IPS DF 6.9 (cell line): ENCODE measurements around the gene NID2.

Source experiments
- DNase-seq: peaks from one replicate; pipeline ENCODE4 v3.0.0-alpha.2; 2013; ENCODE audit warnings: low read depth, low spot score
- H3K27ac ChIP-seq: one replicate; pipeline ENCODE4 v1.5.1; 2013; ENCODE audit warnings: low read length, control low read depth
- H3K27me3 ChIP-seq: 2 replicates; pipeline ENCODE4 v1.6.1; 2013; ENCODE audit warnings: mild to moderate bottlenecking, low read length; ENCODE audit not compliant: control insufficient read depth, insufficient read depth
- H3K36me3 ChIP-seq: 2 replicates; pipeline ENCODE4 v1.6.1; 2013; ENCODE audit warnings: low read length; ENCODE audit not compliant: control insufficient read depth, insufficient read depth
- H3K4me1 ChIP-seq: 2 replicates; pipeline ENCODE4 v1.6.1; 2013; ENCODE audit warnings: low read length; ENCODE audit not compliant: control insufficient read depth, insufficient read depth
- H3K4me3 ChIP-seq: 2 replicates; pipeline ENCODE4 v1.5.1; 2013; ENCODE audit warnings: mild to moderate bottlenecking, low read length
- H3K9me3 ChIP-seq: 2 replicates; pipeline ENCODE4 v1.6.1; 2013; ENCODE audit warnings: low read length, inconsistent platforms; ENCODE audit not compliant: control insufficient read depth, insufficient read depth
- WGBS: extraction: QIAGEN DNeasy Blood & Tissue Kit; methylation state at CpG from one replicate; pipeline ENCODE4 v1.1.7; 2013; ENCODE audit warnings: mixed read lengths, missing lambda C conversion rate; ENCODE audit not compliant: insufficient read length, insufficient coverage; 5-methylcytosine and 5-hydroxymethylcytosine counted together

Gene NID2

DNA sequence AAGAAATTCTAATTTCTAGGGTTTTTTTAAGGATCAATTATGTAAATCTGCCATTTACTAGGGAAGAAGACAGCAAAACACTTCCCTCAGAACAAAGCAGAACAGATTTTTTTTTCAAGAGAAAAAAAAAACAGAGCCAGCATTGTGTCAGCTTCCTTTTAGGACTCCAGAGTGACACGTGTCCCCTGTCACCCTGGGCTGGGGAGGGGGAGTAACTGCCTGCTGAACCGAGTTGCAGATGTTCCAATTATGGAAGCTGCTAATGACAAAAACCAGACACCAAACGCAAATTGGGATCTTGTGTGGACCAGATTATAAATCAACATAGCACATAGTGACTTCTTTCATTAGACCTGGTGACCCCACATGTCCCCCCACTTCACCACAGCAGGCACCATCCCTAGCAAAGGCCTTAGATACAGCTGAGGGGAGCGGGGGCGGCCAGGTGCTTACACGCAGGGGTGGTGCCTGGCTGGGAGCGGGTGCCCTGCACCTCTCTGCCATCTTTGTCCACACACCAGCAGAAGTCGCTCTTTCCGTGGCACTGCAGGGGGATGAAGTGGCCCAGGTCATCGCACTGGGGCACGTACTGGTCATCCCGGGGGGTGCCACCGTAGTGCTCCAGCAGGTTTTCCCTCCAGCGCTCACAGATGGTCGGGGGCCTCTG lies 54.1 kb downstream of the NID2 start:
- Histone ChIP-seq H3K4me3 (no peak overlapping the region), H3K9me3 (no peaks in the 10 kb centered on the region), H3K4me1 (peaks cover 3% of the 10 kb centered on the region; the same call in 1 of the 2 replicates), H3K36me3 (peaks cover 14% of the 10 kb centered on the region; the same call in 1 of the 2 replicates), H3K27me3 (no peaks in the 10 kb centered on the region), H3K27ac (no peak overlapping the region)
- WGBS: no CpG with 5 or more reads among the region's 15 CpGs
- DNase-seq: no peak

DNA sequence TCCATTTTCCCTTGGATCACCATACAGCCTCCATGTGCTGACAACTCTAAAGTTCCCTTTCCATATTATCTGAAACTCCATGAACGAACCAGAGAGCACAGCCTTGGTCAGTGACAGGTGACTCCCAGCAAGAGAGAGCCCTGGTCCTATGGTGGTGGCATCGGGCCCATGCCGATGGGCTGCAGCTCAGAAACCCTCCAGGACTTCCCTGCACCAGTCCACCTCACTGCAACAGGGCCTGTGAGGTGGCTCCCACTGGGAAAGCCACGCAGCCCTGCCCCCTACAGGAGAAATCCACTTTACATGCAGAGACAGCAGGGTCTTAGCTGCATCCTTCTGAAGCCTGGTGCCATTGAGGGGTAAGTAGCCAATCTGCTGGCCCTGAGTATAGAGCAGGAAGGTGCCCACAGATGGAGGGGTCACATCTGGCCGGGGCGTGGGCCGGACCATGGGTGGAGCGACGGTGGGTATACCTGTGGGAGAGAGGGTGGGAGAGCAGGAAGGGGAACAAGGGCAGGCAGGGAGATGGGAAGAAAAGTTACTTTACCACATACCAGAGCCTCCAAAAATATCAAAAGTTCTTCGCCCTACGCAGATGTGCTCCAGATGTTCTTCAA lies 54.8 kb downstream of the NID2 start:
- Histone ChIP-seq H3K4me3 (no peak overlapping the region), H3K4me1 (peaks cover 3% of the 10 kb centered on the region; the same call in 1 of the 2 replicates), H3K9me3 (no peaks in the 10 kb centered on the region), H3K27me3 (no peaks in the 10 kb centered on the region), H3K36me3 (peaks cover 15% of the 10 kb centered on the region; the same call in 1 of the 2 replicates), H3K27ac (no peak overlapping the region)
- WGBS: no CpG with 5 or more reads among the region's 11 CpGs
- no peak for DNase-seq

- Histone ChIP-seq H3K4me3 (no peak overlapping the region), H3K27me3 (no peaks in the 10 kb centered on the region), H3K9me3 (no peaks in the 10 kb centered on the region), H3K36me3 (peaks cover 23% of the 10 kb centered on the region; the same call in 1 of the 2 replicates), H3K27ac (no peak overlapping the region), H3K4me1 (peaks cover 3% of the 10 kb centered on the region; the same call in 1 of the 2 replicates)
- no CpG with 5 or more reads among the region's 4 CpGs for WGBS
- no peak for DNase-seq
Observed at GRCh38 chr14:52012635-52013034, 56.2 kb downstream of the NID2 start.

DNA sequence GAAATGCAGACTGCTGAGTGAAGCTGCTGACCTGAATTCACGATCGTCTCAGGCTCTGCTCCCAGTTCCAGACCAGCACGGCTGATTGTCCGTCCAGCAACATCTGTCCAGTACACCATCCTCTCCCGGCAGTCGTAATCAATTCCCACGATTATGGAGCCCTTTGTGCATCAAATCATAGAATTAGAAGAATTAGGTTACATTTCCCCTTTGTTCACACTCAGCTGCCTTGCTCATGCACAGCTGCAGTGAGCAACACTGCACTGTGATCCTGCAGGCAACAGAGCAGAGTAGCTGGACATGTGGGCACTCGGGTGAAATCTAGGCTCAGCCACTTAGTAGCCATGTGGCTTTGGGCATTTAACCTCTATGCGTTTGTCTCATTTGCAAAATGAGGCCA lies 57.3 kb downstream of the NID2 start:
- WGBS: no CpG with 5 or more reads among the region's 9 CpGs
- Histone ChIP-seq H3K27me3 (no peaks in the 10 kb centered on the region), H3K4me1 (peaks cover 3% of the 10 kb centered on the region; the same call in 1 of the 2 replicates), H3K27ac (no peak overlapping the region), H3K36me3 (peaks cover 23% of the 10 kb centered on the region; the same call in 1 of the 2 replicates), H3K9me3 (no peaks in the 10 kb centered on the region), H3K4me3 (no peak overlapping the region)
- no peak for DNase-seq

GRCh38 chr14:52010173-52010693 lies 58.6 kb downstream of the NID2 start:
- no peak overlapping the region for H3K27ac ChIP-seq
- no CpG with 5 or more reads among the region's 3 CpGs for WGBS
- H3K4me3 ChIP-seq: no peak overlapping the region
- no peaks in the 10 kb centered on the region for H3K9me3 ChIP-seq
- no peaks in the 10 kb centered on the region for H3K27me3 ChIP-seq
- peaks cover 29% of the 10 kb centered on the region; the same call in 1 of the 2 replicates for H3K36me3 ChIP-seq
- H3K4me1 ChIP-seq: peaks cover 3% of the 10 kb centered on the region; the same call in 1 of the 2 replicates
- no peak for DNase-seq

DNA sequence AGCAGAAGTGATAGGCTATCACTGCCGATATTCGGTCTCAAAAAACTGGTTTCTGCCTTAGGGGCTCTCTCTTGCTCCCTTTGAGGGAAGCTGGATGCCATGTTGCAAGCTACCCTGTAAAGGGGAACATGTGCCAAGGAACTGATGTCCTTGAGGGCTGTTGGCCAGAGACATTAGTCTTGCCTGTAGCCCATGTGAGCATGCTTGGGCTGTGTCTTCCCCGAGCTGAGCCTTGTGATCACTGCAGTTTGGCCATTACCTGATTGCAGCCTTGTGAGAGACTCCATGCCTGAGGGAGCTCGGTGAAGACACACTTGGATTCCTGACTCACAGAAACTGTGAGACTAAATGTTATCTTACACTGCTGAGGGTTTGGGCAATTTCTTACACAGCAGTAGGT lies 60.7 kb downstream of the NID2 start:
- no peaks in the 10 kb centered on the region for H3K27me3 ChIP-seq
- H3K36me3 ChIP-seq: peaks cover 34% of the 10 kb centered on the region; the same call in 1 of the 2 replicates
- no peak overlapping the region for H3K27ac ChIP-seq
- WGBS: no CpG with 5 or more reads among the region's 4 CpGs
- H3K4me1 ChIP-seq: peaks cover 1% of the 10 kb centered on the region; the same call in 1 of the 2 replicates
- DNase-seq: no peak
- H3K4me3 ChIP-seq: no peak overlapping the region
- no peaks in the 10 kb centered on the region for H3K9me3 ChIP-seq

GRCh38 chr14:52007637-52008036 lies 61.2 kb downstream of the NID2 start:
- H3K27ac ChIP-seq: no peak overlapping the region
- H3K36me3 ChIP-seq: peaks cover 34% of the 10 kb centered on the region; the same call in 1 of the 2 replicates
- WGBS: no CpG with 5 or more reads among the region's 1 CpG
- H3K4me3 ChIP-seq: no peak overlapping the region
- H3K9me3 ChIP-seq: no peaks in the 10 kb centered on the region
- DNase-seq: no peak
- H3K27me3 ChIP-seq: no peaks in the 10 kb centered on the region
- H3K4me1 ChIP-seq: no peaks in the 10 kb centered on the region; the same call in 1 of the 2 replicates

DNA sequence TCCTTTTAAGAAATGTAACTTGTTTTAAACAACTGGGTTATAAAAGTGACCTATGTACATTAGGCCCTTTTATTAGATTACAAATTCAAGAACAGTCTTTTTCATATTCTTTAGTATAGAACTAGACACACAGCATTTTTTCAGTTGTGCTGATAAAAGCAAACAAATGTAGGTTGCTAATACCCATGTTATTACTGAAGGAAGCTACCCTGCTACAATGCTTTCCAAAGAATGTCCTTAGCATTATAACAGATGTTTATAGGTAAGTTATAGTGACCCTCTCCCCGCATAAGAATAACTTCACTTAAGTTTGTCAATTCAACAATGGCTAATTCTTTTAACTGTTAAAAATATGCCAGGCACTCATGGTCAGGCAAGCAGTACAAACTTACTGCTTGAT lies 61.6 kb downstream of the NID2 start:
- Histone ChIP-seq H3K4me3 (no peak overlapping the region), H3K27me3 (no peaks in the 10 kb centered on the region)
- no CpG with 5 or more reads among the region's 1 CpG for WGBS

GRCh38 chr14:52006361-52006760 lies 62.5 kb downstream of the NID2 start:
- no peak for DNase-seq
- no CpG with 5 or more reads among the region's 3 CpGs for WGBS
- Histone ChIP-seq H3K27ac (no peak overlapping the region), H3K4me3 (no peak overlapping the region), H3K36me3 (peaks cover 36% of the 10 kb centered on the region; the same call in 1 of the 2 replicates), H3K27me3 (no peaks in the 10 kb centered on the region), H3K4me1 (no peaks in the 10 kb centered on the region; the same call in 1 of the 2 replicates), H3K9me3 (no peaks in the 10 kb centered on the region)

More for the DNA sequence above, 61.6 kb downstream of the NID2 start:
- no peak for DNase-seq
- Histone ChIP-seq H3K4me1 (no peaks in the 10 kb centered on the region; the same call in 1 of the 2 replicates), H3K36me3 (peaks cover 35% of the 10 kb centered on the region; the same call in 1 of the 2 replicates), H3K9me3 (no peaks in the 10 kb centered on the region), H3K27ac (no peak overlapping the region)

GRCh38 chr14:52005625-52006024 lies 63.2 kb downstream of the NID2 start:
- no CpG with 5 or more reads among the region's 2 CpGs for WGBS
- Histone ChIP-seq H3K4me1 (no peaks in the 10 kb centered on the region; the same call in 1 of the 2 replicates), H3K27ac (no peak overlapping the region), H3K27me3 (no peaks in the 10 kb centered on the region), H3K4me3 (no peak overlapping the region), H3K9me3 (no peaks in the 10 kb centered on the region), H3K36me3 (peaks cover 30% of the 10 kb centered on the region; the same call in 1 of the 2 replicates)
- DNase-seq: no peak
